EH (cell line): ENCODE results near the gene DAPK1.
"Not testable (repeated sequence)": the region's sequence is repeated elsewhere in the genome, so short reads cannot be mapped to it uniquely, and the experiment has no call there.

Experiments
- DNase-seq: peaks from one replicate; pipeline ENCODE4 v3.0.0-alpha.2; 2015; ENCODE audit warnings: low read depth

DAPK1 gene

DNA sequence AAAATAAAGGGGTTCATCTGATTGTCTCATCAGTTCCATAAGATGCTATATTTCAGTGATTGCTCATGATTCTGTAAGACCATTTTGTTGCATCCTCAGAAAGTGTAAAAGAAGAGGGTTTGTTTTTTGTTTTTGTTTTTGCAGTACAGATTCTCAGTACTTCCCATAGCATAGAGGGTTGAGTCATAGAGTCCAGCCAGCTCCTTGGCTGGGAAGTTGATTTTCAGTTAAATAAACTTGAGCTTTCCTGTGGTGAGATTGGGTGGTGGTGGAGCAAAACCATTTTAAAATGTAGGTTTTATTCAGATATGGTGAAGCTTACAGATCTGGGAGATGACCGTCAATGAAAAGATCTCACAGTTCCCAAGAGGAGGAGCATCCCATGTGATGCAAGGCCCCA lies 48.2 kb downstream of the DAPK1 start:
- peak; percentile 33 for DNase-seq

DNA sequence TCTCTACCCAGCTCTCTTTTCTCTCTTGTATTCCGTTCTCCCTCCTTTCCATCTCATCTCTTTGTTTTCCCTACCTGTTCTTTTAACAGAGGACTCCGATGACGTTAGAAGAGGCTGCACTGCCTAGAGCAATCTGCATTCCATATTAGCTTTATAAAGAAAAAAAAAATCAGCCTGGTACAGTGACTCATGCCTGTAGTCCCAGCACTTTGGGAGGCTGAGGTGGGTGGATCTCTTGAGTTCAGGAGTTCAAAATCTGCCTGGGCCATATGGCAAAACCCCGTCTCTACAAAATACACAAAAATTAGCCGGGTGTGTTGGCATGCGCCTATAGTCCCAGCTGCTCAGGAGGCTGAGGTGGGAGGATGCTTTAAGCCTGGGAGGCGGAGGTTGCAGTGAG lies 49.0 kb downstream of the DAPK1 start:
- DNase-seq, result peak; percentile 48

DNA sequence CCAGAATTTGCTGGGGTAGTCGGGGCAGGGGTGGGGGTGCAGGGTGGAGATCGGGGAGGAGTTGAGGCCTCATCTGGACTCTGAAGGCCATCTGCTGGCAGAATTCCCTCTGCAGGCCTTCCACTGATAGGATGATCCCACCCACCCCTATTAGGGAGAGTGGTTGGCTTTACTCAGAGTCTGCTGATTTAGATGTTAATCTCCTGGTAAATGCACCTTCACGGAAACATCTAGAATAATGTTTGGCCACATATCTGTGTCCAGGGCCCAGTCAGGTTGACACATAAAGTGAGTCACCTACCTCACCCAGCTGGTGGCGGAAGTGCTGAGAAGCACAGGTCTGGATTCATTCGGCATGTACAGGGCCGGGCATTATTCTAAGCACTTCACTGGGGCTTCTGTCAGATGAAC lies 50.0 kb downstream of the DAPK1 start:
- no peak for DNase-seq

DNA sequence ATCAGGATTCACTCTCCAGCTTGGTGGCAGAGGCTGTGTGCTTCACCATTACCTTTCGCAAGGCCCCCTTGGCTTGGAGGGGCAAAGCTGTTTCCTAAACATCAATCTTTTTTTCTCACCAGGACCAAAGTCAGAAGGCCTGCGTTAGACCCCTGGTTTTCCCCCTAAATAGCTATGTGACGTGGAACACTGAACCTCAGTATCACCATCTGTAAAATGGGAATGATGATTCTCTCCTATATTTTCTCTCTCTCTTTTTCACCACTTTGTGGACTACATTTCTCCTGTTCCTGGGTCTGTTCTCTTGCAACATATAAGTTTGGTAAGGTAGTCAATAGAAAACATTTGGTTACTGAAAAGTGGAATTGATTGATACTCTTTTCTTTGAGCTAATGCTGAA lies 50.5 kb downstream of the DAPK1 start:
- DNase-seq, result no peak

DNA sequence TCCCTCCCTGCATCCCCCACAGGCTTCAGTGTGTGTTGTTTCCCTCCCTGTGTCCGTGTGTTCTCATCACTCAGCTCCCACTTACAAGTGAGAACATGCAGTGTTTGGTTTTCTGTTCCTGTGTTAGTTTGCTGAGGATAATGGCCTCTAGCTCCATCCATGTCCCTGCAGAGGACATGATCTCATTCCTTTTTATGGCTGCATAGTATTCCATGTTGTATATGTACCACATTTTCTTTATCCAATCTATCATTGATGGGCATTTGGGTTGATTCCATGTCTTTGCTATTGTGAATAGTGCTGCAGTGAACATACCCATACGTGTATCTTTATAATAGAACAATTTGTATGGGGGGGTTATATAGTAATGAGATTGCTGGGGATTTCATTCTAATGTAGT lies 51.4 kb downstream of the DAPK1 start:
- DNase-seq, result not testable (repeated sequence)

DNA sequence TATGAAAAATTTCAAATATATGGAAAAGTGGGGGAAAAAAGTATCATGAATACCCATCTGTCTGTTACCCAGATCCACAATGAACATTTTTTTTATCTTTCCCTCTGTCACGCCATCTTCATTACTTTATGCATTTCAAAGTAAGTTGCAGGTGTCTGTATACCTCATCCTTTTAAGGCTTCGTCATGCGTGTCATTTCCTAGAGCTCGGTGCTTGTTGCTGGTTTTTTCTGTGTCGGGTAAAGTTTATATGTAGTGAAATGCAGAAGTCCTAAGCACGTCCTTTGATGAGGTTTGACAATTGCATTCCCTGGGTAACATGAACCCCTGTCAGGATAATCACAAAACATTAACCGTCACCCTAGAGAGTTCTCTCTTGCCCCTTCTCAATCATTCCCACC lies 52.1 kb downstream of the DAPK1 start:
- no peak for DNase-seq

DNA sequence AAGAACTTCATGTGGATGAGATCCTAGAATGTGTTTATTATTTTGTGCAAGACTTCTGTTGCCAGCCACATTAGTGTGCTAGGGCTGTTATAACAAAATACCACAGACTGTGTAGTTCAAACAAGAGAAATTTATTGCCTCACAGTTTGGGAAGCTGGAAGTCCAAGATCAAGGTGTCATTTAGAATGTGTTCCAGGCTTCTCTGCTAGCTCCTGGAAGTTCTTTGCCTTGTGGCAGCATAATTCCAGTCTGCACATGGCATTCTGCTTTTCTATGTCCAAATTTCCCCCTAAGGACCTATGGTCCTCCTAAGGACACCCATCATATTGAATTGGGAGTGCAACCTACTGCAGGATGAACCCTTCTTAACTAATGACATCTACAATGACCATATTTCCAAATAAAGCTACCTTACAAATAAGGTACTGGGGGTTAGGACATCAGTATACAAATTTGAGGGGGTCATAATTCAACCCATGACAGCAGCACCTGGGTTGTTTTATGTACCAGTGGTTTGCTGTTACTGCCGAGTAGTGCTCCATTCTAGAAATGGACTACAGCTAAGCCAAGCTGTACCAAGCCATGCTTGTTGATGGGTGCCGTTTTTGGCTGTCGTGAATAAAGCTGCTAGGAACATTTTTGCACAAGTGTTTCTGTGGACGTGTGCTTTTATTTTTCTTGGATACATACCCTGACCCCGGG lies 52.7 kb downstream of the DAPK1 start:
- no peak for DNase-seq

DNA sequence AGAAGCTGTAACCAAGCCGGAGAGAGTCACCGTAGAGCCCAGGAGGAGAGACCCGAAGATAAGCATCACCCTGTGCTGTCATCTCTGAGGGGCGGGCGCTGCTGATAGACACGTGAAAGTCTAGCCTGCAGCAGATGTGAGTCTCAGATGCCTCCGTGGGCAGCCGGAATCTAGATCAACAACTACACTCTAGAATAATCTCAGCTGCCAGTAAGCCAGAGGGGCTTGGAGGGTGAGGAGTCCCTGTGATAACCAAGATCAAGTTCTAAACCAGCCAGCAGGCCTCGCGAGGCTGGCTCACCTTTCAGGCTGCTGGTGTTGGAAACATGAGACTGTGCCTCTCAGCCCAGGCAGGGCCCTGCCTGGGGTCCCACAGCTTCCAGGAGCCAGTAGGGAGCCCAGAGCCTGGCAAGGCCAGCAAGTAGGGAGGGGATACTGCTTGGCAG lies 54.1 kb downstream of the DAPK1 start:
- no peak for DNase-seq

DNA sequence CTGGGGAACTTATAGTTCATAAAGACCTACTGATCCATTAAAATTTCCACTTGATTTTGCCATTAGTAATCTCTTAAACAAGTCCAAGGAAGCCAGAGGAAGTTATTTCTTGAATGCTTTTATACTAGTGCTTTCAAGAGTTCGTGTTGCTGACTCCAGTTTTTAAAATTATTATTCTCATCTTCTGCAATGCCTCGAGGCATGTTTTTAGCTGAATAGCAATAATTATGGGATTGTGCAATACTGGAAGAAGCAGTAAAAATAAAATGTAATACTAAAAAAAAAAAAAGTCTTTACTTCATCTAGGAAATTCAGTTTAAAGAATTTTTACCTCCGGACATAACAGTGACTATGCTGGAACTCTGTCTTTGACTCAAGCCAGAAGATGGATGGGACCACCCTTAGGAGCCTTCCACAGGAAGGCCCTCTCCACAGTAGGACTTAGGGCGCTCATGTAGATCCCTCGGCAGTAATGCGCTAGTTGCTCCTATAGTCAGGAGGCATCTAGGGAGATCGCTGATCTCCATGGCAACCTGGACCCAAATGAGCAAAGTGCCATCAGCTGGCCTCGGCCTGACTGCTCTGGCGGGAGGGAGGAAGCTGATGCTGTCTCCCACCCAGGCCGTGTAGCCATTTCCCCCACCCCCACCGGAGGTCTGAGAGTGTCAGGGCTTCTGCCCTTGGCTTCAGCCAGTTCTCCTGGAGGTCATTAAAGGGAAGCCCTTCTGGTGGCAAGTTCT lies 56.7 kb downstream of the DAPK1 start:
- peak; percentile 11 for DNase-seq

DNA sequence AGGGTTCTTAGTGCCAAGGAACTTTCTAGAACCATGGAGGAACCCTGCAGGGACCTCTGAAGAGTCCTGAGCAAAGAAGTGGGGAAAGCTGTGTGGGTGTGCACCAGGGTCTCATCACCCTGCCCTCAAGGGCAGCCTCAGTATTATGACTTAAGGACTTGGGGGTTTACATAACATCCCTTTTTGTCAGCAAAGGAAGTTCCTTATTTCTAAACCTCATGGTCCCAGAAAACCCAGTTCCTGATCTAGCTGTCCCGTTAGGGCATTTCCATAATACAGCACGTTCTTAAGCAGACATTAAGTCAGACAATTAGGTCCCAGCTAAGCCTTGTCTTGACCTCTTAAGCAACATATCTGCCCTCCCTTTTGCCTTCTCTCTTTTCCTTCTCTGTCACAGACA lies 57.3 kb downstream of the DAPK1 start:
- no peak for DNase-seq

DNA sequence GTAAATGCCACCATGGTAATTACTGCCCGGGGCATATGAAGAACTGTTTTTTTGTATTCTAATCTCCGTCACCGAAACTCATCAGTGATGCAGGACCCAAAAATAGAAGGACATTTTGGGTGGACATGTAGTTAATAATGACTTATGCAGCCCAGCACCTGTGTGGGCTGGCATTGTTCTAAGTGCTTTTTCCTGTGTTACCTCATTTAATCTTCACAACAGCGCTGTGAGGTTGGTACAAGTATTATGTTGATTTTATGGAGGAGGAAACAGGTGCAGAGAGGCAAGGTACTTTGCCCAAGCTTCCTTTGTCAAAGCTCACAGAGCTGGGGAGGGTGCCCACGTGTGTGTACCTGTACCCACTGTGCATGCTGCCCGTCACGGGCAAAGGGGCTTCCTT lies 58.4 kb downstream of the DAPK1 start:
- DNase-seq, result no peak

DNA sequence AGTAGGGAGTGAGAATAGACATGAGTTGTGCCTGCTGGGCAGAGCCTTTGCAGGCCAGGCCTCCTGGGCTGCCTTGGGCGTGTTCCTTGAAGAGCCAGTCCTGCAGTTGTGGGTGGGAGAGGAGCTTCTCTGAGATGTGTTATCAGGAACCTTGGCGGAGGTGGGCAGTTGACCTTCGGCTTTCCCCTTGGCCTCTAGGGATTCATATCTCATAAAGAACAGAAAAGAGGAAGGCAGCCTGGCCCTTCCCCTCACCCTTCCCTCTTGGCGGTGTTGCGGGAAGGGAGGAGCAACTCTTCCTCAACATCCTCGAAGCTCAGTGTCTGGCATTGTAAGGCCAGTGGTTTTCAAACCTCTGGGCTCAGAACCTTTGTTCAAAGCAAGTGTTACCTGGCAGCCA lies 59.2 kb downstream of the DAPK1 start:
- no peak for DNase-seq

DNA sequence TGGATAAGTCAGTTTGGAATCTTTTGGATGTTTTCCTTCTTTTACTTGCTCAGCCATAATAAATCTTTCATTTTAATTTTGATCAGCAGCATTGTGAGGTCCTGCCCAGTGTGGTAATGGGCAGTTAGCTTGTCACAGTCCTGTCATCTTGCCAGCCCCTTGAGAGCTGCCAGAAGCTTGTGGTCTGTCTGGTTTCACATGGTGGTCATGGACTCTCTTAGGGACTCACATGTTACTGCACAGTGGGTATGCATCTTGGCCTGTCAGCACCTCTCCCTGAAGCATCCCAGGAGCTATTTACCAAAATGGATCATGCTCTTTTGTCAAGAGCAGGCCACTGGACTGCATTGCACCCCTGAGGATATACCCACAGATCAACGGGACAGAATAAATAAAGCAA lies 60.3 kb downstream of the DAPK1 start:
- peak; percentile 6 for DNase-seq

DNA sequence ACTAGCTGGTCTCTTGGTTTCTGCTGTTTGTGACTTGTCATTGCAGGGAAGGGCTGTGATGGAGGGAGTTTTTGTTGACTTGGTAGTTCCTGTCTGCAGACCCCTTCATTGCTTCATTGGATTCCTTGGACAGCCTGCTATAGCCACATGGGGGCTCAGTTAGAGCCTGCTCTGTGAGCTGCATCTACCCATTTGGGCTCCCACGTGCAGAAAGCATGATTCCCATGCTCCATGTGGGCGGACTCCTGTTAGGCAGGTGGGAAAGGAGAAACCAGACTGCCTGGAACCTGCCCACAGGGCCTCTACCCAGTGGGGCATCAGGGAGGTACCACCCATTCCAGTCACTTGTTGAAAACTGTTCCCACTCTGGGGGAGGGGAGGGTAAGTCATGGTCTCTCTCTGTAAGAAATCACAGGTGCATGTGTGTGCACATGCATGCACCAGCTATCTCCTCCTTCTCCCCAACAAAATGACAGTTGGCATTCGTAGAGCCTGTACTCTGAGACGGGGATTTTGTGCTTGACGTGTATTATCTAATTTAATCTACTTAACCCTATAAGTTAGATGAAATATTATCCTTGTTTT lies 61.0 kb downstream of the DAPK1 start:
- DNase-seq, result no peak

DNA sequence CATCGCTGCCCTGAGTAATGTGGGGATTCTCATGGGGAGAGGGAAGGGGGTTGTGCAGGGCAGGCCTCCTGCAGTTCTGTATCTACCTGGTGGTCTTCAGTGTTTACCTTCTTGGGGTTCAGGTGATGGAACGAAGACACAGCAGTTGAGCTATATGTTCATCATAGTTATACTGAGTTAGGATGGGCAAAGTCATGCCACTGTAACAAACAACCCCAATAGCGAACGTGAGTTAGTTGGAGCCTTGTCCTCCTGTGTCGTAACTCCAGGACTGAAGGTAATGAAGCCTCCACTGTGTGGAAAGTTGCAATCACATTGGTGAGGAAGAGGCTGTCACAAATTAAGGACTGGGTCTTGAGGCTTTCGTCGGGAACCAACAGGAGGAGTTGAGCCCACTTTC lies 64.4 kb downstream of the DAPK1 start:
- no peak for DNase-seq

DNA sequence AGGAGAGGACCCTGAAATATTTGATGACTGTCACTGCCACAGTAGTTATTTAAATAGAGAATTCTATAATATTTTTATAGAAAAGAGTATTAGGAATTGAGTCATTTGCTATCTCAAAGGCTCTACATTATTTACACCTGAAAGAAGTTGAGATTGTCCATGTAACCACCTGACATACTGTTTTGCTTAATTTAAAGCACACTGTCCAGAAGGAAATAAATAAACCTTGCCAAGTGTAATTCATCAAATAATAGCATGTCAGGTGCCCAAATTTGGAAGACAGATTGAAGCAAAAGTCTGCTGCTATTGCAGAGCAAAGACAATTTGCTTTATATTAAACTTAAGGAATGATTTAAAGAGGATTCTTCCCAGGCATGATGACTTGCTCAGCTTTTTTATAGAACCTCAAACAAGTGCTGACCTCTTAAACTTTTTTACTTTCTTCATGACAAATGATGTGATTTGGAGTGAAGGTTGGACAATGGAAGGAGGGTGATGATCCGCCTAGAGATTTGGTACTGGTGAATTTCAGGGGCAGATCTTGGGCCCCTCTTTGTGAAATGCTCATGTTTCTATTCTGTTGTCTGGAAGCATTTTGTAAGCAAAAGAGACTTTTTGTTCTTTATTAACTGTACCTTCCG lies 65.0 kb downstream of the DAPK1 start:
- DNase-seq, result no peak

DNA sequence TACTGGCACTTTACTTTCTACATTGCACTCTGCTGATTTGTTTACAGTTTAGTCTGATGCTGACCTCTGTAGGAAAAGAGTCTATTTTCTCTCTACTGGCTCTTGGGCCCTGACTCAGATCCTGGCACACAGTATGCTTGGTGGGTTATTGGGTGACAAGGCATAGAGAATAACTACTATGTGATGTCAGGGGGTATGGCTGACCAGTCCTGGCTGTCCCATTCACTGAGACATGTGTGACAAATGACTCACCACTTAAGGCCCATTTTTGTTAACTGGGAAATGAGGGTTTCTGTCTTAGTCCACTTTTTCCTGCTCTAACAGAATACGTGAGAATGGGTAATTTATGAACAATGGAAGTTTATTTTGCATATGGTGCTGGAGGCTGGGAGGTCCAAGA lies 66.4 kb downstream of the DAPK1 start:
- DNase-seq, result peak; percentile 22

DNA sequence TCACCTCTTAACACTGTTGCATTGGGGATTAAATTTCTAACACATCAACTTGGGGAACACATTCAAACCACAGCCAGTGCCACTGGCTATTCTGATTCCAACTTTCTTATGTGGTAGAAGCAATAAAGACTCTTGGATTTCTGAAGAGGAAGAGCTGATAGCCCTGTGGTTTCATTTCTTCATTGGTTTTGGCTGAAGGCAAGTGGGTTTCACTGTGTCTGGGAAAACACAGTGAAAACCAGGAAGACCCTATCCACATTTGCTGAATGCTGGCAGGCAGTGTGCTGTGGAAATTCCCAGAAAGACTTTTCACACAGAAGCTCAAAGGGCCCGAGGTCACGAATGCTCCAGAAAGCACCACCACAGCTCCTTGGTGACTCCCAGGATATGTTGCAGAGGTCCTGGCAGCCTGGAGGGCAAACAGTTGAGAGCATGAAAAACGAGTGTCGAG lies 67.1 kb downstream of the DAPK1 start:
- DNase-seq, result no peak

DNA sequence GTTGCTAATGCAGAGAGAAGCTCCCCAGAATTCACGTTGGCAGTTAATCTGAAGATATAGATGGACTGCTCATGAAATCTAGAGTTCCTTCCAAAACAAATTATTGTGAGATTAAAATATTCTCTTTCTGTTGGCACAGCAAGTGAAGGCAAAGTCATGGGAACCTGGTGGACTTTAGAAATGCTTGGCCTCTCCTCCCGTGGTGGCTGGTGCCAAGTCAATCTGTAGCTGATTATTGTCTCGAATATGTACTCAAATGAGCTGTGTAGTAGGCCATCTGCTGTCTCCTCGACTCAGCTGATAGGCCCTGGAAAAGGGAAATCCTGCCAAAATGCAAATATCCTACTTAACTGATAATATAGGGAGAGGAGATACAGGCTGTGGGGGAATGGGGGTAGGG lies 69.3 kb downstream of the DAPK1 start:
- DNase-seq, result no peak

DNA sequence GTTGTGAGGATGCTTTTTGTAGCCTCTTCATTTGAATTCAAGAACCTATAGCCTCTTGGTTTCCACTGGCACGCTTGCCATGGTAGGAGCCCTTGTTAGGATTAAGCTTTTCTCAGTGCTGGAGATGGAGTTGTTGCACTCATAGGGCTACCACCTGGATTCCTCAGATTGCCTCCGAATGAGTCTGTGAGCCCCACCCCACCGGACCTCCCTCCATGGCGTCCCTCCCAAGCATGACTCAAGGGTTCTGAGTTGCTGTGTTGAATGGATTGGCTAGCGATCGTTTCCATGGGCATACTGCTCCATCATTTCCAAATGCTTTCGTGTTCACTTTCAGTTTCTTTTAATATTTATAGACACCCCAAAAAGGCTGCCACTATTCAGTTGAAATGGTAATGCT lies 69.9 kb downstream of the DAPK1 start:
- no peak for DNase-seq

DNA sequence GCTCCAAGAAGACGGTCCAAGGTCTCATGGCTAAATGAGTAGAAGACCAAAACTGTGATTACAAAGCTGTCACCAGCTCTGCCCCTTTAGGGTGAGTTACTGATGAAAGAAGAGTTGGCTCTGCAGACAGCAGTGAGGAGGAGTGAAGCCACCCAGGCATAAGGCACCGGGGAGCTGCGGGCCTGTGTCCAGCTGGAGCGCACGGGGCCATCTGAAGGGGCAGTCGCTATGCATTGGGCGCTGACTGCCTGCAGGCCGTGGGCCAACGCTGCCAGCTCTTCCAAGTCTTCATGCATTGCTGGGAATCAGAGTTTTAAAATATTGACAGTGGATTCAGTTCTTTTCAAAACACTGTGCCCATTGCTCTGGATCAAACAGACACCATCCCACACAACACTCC lies 70.3 kb downstream of the DAPK1 start:
- DNase-seq, result no peak

DNA sequence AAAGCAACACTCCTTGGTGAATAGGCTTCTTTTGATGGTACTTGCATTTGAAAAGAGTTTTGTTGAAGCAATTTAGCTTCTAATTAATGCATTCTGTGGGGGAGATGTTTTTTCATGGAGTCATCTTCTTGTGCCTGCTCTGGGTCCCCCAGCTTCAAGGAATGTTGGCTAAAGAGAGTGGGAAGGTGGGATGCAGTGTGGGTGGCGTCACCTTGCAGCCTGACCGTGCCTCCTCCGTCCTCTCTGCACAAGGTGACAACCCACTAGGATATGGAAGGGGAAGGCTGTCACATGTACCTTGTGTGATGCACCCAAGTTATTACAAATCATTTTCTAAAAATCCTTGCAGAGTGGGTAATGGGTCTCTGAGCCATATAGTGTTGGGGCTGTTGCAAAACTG lies 70.7 kb downstream of the DAPK1 start:
- no peak for DNase-seq

DNA sequence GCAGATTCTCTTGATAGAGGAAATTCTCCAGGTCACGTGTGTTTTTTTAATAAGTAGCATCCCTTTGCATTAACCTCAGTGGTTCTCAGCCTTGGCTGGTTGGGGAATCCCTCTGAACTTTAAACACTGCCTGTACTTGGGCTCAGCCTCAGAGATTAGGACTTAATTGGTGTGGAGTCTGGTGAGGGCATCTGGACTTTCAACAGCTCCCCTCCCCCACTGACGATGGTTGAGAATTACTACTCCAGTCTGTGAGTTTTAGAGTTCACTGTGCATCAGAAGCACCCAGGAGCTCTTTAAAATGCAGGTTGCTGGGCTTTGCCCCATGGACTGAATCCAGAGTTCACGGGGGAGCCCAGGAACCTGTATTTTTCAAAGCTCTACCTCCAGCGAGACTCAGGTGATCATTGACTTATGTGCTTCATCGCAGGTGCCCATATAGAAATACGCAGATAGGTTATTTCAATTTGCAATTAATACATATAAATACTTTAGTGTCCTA lies 71.4 kb downstream of the DAPK1 start:
- no peak for DNase-seq
